Limb (tissue), 2 donors: ENCODE data around the gene FBXO33.

ENCODE experiments used
- DNase-seq, 2 donors: peaks; one replicate each; pipeline ENCODE4 v3.0.0-alpha.2; 2016; ENCODE audit errors: extremely low spot score in 2 of 2

FBXO33 gene

GRCh38 chr14:39431416-39432178, 636 bp downstream of the FBXO33 start:
- peak in 1 of 2 donors; percentile 75 for DNase-seq

- no peak for DNase-seq
Observed at GRCh38 chr14:39430762-39431415, 1.3 kb downstream of the FBXO33 start.

GRCh38 chr14:39428118-39428517, 4.1 kb downstream of the FBXO33 start:
- no peak for DNase-seq

- no peak for DNase-seq
Observed at GRCh38 chr14:39426605-39427004, 5.6 kb downstream of the FBXO33 start.

- no peak for DNase-seq
Observed at GRCh38 chr14:39425947-39426346, 6.3 kb downstream of the FBXO33 start.

- no peak for DNase-seq
Observed at GRCh38 chr14:39423793-39424192, 8.4 kb downstream of the FBXO33 start.

- DNase-seq, result no peak
Observed at GRCh38 chr14:39422243-39422642, 10.0 kb downstream of the FBXO33 start.

- no peak for DNase-seq
Observed at GRCh38 chr14:39419272-39419671, 13.0 kb downstream of the FBXO33 start.

GRCh38 chr14:39417014-39417413, 15.2 kb downstream of the FBXO33 start:
- DNase-seq, result no peak

GRCh38 chr14:39416072-39416471, 16.2 kb downstream of the FBXO33 start:
- no peak for DNase-seq

- no peak for DNase-seq
Observed at GRCh38 chr14:39406560-39406959, 25.7 kb downstream of the FBXO33 start.

GRCh38 chr14:39398382-39398781, 33.9 kb downstream of the FBXO33 start:
- DNase-seq, result no peak

- no peak for DNase-seq
Observed at GRCh38 chr14:39396448-39396847, 35.8 kb downstream of the FBXO33 start.

GRCh38 chr14:39395555-39396254, 36.5 kb downstream of the FBXO33 start:
- DNase-seq, result no peak

- DNase-seq, result no peak
Observed at GRCh38 chr14:39393289-39393688, 38.9 kb downstream of the FBXO33 start.

GRCh38 chr14:39384177-39384576, 48.1 kb downstream of the FBXO33 start:
- no peak for DNase-seq

GRCh38 chr14:39383741-39384140, 48.5 kb downstream of the FBXO33 start:
- DNase-seq, result no peak

GRCh38 chr14:39383026-39383660, 49.1 kb downstream of the FBXO33 start:
- no peak for DNase-seq

GRCh38 chr14:39382463-39382862, 49.8 kb downstream of the FBXO33 start:
- DNase-seq, result no peak

- no peak for DNase-seq
Observed at GRCh38 chr14:39381366-39381765, 50.9 kb downstream of the FBXO33 start.

- no peak for DNase-seq
Observed at GRCh38 chr14:39376667-39377403, 55.4 kb downstream of the FBXO33 start.
